WTC11 (cell line): ENCODE results near the gene IPO8. TPM values are rescaled to one million over a fixed set of nuclear protein-coding genes. Genes with fewer than 3 reads are reported as not detected.

ENCODE experiments used
- ATAC-seq: fragments of 200-7000 bp; cut with Tn5 transposase; 2 replicates; pipeline ENCODE4 v1.10.0; 2021; ENCODE audit warnings: mild to moderate bottlenecking, moderate library complexity
- CTCF ChIA-PET: fragments of 300-600 bp; sonication (Branson Sonifier 250); formaldehyde crosslinking; loops from one replicate; lab custom pipeline; 2021; ENCODE audit warnings: antibody characterized with exemption; lab: Charles Lee
- POLR2A ChIA-PET: fragments of 350-600 bp; sonication (Branson Sonifier 250); formaldehyde crosslinking; loops from one replicate; lab custom pipeline; 2021; ENCODE audit warnings: antibody characterized with exemption; lab: Charles Lee
- DNase-seq: peaks from one replicate; pipeline ENCODE4 v3.0.0; 2021; ENCODE audit warnings: low spot score
- H3K27ac Mint-ChIP-seq: 2 replicates; pipeline ENCODE4 v1.8.0; 2021; ENCODE audit warnings: mixed read lengths
- H3K27me3 Mint-ChIP-seq: 2 replicates; pipeline ENCODE4 v1.8.0; 2021; ENCODE audit warnings: low read depth, mild to moderate bottlenecking, moderate library complexity, mixed read lengths
- H3K36me3 Mint-ChIP-seq: 2 replicates; pipeline ENCODE4 v1.8.0; 2021; ENCODE audit warnings: mixed read lengths
- H3K4me1 Mint-ChIP-seq: 2 replicates; pipeline ENCODE4 v1.8.0; 2022; ENCODE audit warnings: mixed read lengths
- H3K4me3 Mint-ChIP-seq: 2 replicates; pipeline ENCODE4 v1.8.0; 2021; ENCODE audit warnings: mild to moderate bottlenecking, moderate library complexity, mixed read lengths
- H3K9me3 Mint-ChIP-seq: 2 replicates; pipeline ENCODE4 v1.8.0; 2021; ENCODE audit warnings: mixed read lengths
- EMX1 ChIP-seq: fragments of 250-450 bp; sonication (Bioruptor Pico); IDR thresholded peaks from 2 replicates; pipeline ENCODE4 v1.8.0; 2021; ENCODE audit warnings: mild to moderate bottlenecking
- KAT7 ChIP-seq: sonication (generic); formaldehyde crosslinking; IDR thresholded peaks from 2 replicates; pipeline ENCODE4 v1.8.1; 2023; ENCODE audit warnings: missing genetic modification reagents, mild to moderate bottlenecking, borderline replicate concordance
- SMAD3 ChIP-seq: sonication (generic); formaldehyde crosslinking; IDR thresholded peaks from 2 replicates; pipeline ENCODE4 v1.8.0; 2022; ENCODE audit warnings: missing genetic modification reagents, mild to moderate bottlenecking, borderline replicate concordance
- SMAD4 ChIP-seq: sonication (generic); formaldehyde crosslinking; IDR thresholded peaks from 2 replicates; pipeline ENCODE4 v1.8.0; 2022; ENCODE audit warnings: mild to moderate bottlenecking, missing genetic modification reagents
- TEAD1 ChIP-seq: sonication (generic); formaldehyde crosslinking; IDR thresholded peaks from 2 replicates; pipeline ENCODE4 v1.8.0; 2022; ENCODE audit warnings: mild to moderate bottlenecking, missing genetic modification reagents
- ZBTB21 ChIP-seq: sonication (generic); formaldehyde crosslinking; IDR thresholded peaks from 2 replicates; pipeline ENCODE4 v1.8.1; 2023; ENCODE audit warnings: mild to moderate bottlenecking, missing genetic modification reagents, borderline replicate concordance
- ZNF423 ChIP-seq: fragments of 250-450 bp; sonication (Bioruptor Pico); IDR thresholded peaks from 2 replicates; pipeline ENCODE4 v2.1.2; 2022; ENCODE audit warnings: mild to moderate bottlenecking, moderate library complexity
- total RNA-seq: library from RNA; stranded (reverse); gene quantifications from 3 replicates; pipeline ENCODE4 v1.2.3, GENCODE V29; 2021
- TF ChIP-seq, protein P1 (sequence below): fragments of 250-450 bp; sonication (Bioruptor Pico); IDR thresholded peaks from 2 replicates; pipeline ENCODE4 v1.9.0; 2021; ENCODE audit warnings: mild to moderate bottlenecking
- TF ChIP-seq, protein P2 (sequence below): sonication (generic); formaldehyde crosslinking; IDR thresholded peaks from 2 replicates; pipeline ENCODE4 v1.8.1; 2023; ENCODE audit warnings: mild to moderate bottlenecking, missing genetic modification reagents
- TF ChIP-seq, protein P3 (sequence below): fragments of 250-450 bp; sonication (Bioruptor Pico); IDR thresholded peaks from 2 replicates; pipeline ENCODE4 v2.1.2; 2022; ENCODE audit warnings: mild to moderate bottlenecking, moderate library complexity
- TF ChIP-seq, protein P4 (sequence below): sonication (generic); formaldehyde crosslinking; IDR thresholded peaks from 2 replicates; pipeline ENCODE4 v1.8.1; 2023; ENCODE audit warnings: mild to moderate bottlenecking, missing genetic modification reagents, borderline replicate concordance
- TF ChIP-seq, protein P5 (sequence below): sonication (generic); formaldehyde crosslinking; IDR thresholded peaks from 2 replicates; pipeline ENCODE4 v1.8.0; 2022; ENCODE audit warnings: missing genetic modification reagents
- TF ChIP-seq, protein P6 (sequence below): sonication (generic); formaldehyde crosslinking; IDR thresholded peaks from 2 replicates; pipeline ENCODE4 v1.8.1; 2023; ENCODE audit warnings: mild to moderate bottlenecking, missing genetic modification reagents, moderate library complexity

The IPO8 gene
- total RNA-seq, 1 experiment from 2014 or later: 44.8 TPM

DNA sequence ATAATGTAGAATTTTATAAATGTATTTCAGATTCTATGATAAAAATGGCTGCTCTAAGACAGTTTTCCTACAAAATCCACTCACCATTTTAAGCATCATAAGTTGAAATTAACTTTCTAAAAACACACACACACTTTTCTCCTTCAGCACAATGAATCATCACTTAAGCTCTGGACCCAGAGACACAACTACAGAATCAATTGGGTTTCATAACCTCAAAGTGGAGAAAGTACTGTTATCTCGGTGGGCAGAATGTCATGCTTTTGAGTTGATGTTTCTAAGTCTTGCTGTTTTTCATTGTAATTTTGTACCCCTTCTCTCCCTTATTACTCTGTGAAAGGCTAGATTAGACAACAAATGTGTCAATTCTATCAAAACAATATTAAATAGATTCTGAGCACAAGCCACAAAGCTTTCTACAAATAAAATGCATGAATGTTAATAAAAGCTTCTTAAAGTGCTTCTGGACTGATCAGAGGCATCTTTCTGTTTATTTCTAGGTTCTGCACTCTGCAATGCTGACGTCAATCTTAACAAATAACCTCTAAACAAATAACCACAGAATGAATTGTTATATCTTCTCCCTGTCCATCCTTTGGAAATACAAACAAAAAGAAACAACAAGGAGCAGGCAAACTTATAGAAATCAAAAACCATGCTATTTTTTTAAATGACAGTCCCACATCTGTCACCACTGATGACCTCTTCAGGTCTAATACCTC is 8.2 kb downstream of the IPO8 start:
- H3K4me1 Mint-ChIP-seq: peaks cover 6% of the 10 kb centered on the region
- ATAC-seq: no peak
- H3K4me3 Mint-ChIP-seq: no peak overlapping the region
- no peak for DNase-seq
- H3K27me3 Mint-ChIP-seq: no peaks in the 10 kb centered on the region
- H3K9me3 Mint-ChIP-seq: no peaks in the 10 kb centered on the region
- ChIA-PET POLR2A (no interaction called here), CTCF (no interaction called here)
- no peak for TF ChIP-seq EMX1 (CRISPR knock-in tag)
- no peak overlapping the region for H3K27ac Mint-ChIP-seq
- H3K36me3 Mint-ChIP-seq: no peaks in the 10 kb centered on the region

DNA sequence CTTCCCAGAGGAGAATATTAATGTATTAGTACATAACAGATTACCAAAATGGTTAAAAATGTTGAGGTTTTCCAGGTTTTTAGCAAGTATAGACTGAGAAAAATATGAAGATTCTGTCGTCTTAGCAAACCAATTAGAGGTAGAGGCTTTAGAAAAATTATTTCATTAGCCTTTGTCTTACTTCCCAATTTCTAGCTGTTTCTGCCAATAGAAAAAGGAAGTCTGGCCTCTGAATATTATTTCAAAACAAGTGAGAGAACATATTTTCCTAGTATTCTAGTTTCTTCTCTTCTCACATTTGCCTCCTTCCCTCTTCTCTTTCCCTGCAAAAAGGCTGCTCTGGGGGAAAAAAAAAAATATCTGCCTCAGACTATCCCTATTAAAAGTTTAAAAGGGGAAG is 16.4 kb downstream of the IPO8 start:
- Mint-ChIP-seq H3K9me3 (no peaks in the 10 kb centered on the region), H3K36me3 (peaks cover 28% of the 10 kb centered on the region), H3K4me1 (no peaks in the 10 kb centered on the region), H3K27me3 (no peaks in the 10 kb centered on the region), H3K27ac (no peak overlapping the region), H3K4me3 (no peak overlapping the region)
- POLR2A ChIA-PET: no interaction called here
- DNase-seq (no peak), ATAC-seq (no peak)
- TF ChIP-seq, protein P1, sequence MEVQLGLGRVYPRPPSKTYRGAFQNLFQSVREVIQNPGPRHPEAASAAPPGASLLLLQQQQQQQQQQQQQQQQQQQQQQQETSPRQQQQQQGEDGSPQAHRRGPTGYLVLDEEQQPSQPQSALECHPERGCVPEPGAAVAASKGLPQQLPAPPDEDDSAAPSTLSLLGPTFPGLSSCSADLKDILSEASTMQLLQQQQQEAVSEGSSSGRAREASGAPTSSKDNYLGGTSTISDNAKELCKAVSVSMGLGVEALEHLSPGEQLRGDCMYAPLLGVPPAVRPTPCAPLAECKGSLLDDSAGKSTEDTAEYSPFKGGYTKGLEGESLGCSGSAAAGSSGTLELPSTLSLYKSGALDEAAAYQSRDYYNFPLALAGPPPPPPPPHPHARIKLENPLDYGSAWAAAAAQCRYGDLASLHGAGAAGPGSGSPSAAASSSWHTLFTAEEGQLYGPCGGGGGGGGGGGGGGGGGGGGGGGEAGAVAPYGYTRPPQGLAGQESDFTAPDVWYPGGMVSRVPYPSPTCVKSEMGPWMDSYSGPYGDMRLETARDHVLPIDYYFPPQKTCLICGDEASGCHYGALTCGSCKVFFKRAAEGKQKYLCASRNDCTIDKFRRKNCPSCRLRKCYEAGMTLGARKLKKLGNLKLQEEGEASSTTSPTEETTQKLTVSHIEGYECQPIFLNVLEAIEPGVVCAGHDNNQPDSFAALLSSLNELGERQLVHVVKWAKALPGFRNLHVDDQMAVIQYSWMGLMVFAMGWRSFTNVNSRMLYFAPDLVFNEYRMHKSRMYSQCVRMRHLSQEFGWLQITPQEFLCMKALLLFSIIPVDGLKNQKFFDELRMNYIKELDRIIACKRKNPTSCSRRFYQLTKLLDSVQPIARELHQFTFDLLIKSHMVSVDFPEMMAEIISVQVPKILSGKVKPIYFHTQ (CRISPR knock-in tag): no peak
- CTCF ChIA-PET: no interaction called here

DNA sequence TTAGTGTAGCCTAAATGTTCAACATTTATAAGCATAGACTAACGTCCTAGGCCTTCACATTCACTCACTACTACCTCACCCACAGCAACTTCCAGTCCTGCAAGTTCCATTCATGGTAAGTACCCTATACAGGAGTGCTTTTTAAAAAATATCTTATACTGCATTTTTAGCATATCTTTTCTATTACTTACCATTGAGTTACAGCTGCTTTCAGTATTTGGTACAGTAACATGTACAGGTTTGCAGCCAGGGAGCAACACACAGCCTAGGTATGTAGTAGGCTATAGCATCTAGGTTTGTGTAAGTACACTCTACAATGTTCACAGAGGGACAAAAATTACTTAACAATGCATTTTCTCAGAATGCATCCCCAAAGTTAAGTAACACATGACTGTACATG is 17.4 kb downstream of the IPO8 start:
- no peaks in the 10 kb centered on the region for H3K4me1 Mint-ChIP-seq
- POLR2A ChIA-PET: no interaction called here
- no peak overlapping the region for H3K27ac Mint-ChIP-seq
- no peak overlapping the region for H3K4me3 Mint-ChIP-seq
- no peaks in the 10 kb centered on the region for H3K9me3 Mint-ChIP-seq
- peaks cover 31% of the 10 kb centered on the region for H3K36me3 Mint-ChIP-seq
- DNase-seq (no peak), ATAC-seq (no peak)
- CTCF ChIA-PET: no interaction called here
- no peak for TF ChIP-seq ZBTB21 (CRISPR knock-in tag)
- H3K27me3 Mint-ChIP-seq: no peaks in the 10 kb centered on the region

DNA sequence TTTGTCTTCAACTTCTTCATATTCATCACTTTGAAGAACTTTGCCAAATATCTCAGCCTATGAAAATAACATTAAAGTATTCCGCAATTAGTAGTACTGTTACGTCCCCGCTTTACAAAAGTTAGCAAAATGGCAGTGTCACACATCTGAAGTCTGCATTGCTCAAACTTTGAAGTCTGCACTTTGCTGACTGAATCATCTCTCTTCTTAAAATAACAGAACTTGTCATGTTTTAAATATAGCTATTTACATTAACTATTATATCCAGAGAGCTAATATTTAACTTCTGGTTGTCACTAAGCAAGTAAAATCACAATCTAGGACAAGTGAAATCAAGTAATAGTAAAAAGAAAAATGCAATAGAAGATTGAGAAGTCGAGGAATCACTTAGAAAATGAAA is 34.5 kb downstream of the IPO8 start:
- ChIA-PET POLR2A (no interaction called here), CTCF (no interaction called here)
- H3K27ac Mint-ChIP-seq: no peak overlapping the region
- H3K9me3 Mint-ChIP-seq: no peaks in the 10 kb centered on the region
- H3K4me3 Mint-ChIP-seq: no peak overlapping the region
- no peaks in the 10 kb centered on the region for H3K27me3 Mint-ChIP-seq
- DNase-seq (no peak), ATAC-seq (no peak)
- H3K36me3 Mint-ChIP-seq: peaks cover 20% of the 10 kb centered on the region
- H3K4me1 Mint-ChIP-seq: no peaks in the 10 kb centered on the region
- TF ChIP-seq, protein P2, sequence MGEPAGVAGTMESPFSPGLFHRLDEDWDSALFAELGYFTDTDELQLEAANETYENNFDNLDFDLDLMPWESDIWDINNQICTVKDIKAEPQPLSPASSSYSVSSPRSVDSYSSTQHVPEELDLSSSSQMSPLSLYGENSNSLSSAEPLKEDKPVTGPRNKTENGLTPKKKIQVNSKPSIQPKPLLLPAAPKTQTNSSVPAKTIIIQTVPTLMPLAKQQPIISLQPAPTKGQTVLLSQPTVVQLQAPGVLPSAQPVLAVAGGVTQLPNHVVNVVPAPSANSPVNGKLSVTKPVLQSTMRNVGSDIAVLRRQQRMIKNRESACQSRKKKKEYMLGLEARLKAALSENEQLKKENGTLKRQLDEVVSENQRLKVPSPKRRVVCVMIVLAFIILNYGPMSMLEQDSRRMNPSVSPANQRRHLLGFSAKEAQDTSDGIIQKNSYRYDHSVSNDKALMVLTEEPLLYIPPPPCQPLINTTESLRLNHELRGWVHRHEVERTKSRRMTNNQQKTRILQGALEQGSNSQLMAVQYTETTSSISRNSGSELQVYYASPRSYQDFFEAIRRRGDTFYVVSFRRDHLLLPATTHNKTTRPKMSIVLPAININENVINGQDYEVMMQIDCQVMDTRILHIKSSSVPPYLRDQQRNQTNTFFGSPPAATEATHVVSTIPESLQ (CRISPR knock-in tag): no peak
- TF ChIP-seq, protein P3, sequence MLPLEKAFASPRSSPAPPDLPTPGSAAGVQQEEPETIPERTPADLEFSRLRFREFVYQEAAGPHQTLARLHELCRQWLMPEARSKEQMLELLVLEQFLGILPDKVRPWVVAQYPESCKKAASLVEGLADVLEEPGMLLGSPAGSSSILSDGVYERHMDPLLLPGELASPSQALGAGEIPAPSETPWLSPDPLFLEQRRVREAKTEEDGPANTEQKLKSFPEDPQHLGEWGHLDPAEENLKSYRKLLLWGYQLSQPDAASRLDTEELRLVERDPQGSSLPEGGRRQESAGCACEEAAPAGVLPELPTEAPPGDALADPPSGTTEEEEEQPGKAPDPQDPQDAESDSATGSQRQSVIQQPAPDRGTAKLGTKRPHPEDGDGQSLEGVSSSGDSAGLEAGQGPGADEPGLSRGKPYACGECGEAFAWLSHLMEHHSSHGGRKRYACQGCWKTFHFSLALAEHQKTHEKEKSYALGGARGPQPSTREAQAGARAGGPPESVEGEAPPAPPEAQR: no peak
- no peak for TF ChIP-seq ZNF423 (CRISPR knock-in tag)
- no peak for TF ChIP-seq KAT7 (CRISPR knock-in tag)
- no peak for TF ChIP-seq SMAD4 (CRISPR knock-in tag)
- TF ChIP-seq, protein P4, sequence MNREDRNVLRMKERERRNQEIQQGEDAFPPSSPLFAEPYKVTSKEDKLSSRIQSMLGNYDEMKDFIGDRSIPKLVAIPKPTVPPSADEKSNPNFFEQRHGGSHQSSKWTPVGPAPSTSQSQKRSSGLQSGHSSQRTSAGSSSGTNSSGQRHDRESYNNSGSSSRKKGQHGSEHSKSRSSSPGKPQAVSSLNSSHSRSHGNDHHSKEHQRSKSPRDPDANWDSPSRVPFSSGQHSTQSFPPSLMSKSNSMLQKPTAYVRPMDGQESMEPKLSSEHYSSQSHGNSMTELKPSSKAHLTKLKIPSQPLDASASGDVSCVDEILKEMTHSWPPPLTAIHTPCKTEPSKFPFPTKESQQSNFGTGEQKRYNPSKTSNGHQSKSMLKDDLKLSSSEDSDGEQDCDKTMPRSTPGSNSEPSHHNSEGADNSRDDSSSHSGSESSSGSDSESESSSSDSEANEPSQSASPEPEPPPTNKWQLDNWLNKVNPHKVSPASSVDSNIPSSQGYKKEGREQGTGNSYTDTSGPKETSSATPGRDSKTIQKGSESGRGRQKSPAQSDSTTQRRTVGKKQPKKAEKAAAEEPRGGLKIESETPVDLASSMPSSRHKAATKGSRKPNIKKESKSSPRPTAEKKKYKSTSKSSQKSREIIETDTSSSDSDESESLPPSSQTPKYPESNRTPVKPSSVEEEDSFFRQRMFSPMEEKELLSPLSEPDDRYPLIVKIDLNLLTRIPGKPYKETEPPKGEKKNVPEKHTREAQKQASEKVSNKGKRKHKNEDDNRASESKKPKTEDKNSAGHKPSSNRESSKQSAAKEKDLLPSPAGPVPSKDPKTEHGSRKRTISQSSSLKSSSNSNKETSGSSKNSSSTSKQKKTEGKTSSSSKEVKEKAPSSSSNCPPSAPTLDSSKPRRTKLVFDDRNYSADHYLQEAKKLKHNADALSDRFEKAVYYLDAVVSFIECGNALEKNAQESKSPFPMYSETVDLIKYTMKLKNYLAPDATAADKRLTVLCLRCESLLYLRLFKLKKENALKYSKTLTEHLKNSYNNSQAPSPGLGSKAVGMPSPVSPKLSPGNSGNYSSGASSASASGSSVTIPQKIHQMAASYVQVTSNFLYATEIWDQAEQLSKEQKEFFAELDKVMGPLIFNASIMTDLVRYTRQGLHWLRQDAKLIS (CRISPR knock-in tag): no peak
- no peak for TF ChIP-seq SMAD3
- TF ChIP-seq, protein P5, sequence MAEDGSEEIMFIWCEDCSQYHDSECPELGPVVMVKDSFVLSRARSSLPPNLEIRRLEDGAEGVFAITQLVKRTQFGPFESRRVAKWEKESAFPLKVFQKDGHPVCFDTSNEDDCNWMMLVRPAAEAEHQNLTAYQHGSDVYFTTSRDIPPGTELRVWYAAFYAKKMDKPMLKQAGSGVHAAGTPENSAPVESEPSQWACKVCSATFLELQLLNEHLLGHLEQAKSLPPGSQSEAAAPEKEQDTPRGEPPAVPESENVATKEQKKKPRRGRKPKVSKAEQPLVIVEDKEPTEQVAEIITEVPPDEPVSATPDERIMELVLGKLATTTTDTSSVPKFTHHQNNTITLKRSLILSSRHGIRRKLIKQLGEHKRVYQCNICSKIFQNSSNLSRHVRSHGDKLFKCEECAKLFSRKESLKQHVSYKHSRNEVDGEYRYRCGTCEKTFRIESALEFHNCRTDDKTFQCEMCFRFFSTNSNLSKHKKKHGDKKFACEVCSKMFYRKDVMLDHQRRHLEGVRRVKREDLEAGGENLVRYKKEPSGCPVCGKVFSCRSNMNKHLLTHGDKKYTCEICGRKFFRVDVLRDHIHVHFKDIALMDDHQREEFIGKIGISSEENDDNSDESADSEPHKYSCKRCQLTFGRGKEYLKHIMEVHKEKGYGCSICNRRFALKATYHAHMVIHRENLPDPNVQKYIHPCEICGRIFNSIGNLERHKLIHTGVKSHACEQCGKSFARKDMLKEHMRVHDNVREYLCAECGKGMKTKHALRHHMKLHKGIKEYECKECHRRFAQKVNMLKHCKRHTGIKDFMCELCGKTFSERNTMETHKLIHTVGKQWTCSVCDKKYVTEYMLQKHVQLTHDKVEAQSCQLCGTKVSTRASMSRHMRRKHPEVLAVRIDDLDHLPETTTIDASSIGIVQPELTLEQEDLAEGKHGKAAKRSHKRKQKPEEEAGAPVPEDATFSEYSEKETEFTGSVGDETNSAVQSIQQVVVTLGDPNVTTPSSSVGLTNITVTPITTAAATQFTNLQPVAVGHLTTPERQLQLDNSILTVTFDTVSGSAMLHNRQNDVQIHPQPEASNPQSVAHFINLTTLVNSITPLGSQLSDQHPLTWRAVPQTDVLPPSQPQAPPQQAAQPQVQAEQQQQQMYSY: no peak
- no peak for TF ChIP-seq TEAD1 (CRISPR knock-in tag)
- TF ChIP-seq, protein P6, sequence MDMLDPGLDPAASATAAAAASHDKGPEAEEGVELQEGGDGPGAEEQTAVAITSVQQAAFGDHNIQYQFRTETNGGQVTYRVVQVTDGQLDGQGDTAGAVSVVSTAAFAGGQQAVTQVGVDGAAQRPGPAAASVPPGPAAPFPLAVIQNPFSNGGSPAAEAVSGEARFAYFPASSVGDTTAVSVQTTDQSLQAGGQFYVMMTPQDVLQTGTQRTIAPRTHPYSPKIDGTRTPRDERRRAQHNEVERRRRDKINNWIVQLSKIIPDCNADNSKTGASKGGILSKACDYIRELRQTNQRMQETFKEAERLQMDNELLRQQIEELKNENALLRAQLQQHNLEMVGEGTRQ: no peak
